ENCODE measurements around the gene C17orf100.

The C17orf100 gene

DNA sequence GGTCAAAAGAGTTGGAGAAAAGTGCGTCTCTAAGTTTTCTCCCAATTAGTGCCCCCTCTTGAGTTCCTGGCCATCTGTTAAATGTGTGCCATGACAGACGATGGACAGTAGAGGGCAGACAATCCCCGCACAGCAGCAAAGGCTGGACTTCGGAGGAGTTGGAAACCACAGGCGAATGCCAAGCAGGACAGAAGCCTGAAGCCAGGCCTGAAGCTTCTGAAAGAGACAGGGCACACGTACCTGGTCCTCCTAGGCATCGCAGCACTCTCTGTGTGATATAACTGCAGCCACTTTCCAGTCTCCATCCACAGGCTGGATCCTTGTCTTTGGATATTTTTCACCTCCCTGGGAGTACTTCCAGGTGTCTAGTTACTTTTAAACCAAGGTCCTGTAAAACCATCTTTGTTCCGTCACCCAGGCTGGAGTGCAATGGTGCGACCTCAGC lies 14.5 kb downstream of the C17orf100 start:
- H3K36me3 Mint-ChIP-seq (ENCODE audit: insufficient read depth) = peaks cover 2% of the 10 kb centered on the region
- H3K27ac Mint-ChIP-seq (ENCODE audit: low read depth) = no peak overlapping the region
- ATAC-seq (replicated peaks; ENCODE audit: extremely low read depth, poor library complexity, severe bottlenecking) = no peak
- no peaks in the 10 kb centered on the region for H3K27me3 Mint-ChIP-seq
- peaks cover 10% of the 10 kb centered on the region for H3K4me1 Mint-ChIP-seq
- H3K9me3 Mint-ChIP-seq = no peaks in the 10 kb centered on the region
- no peak for DNase-seq (ENCODE audit: low spot score in 2 of 2)
- H3K4me3 Mint-ChIP-seq = no peak overlapping the region

- ATAC-seq (replicated peaks; ENCODE audit: extremely low read depth, poor library complexity, severe bottlenecking) = no peak
- H3K9me3 Mint-ChIP-seq = no peaks in the 10 kb centered on the region
These were observed 15.0 kb downstream of the C17orf100 start for GRCh38 chr17:6666557-6666956.

GRCh38 chr17:6667516-6667915 lies 16.0 kb downstream of the C17orf100 start:
- DNase-seq (ENCODE audit: low spot score in 2 of 2) (no peak), ATAC-seq (replicated peaks; ENCODE audit: extremely low read depth, poor library complexity, severe bottlenecking) (no peak)
- no peak overlapping the region for H3K27ac Mint-ChIP-seq (ENCODE audit: low read depth)
- no peaks in the 10 kb centered on the region for H3K9me3 Mint-ChIP-seq
- H3K27me3 Mint-ChIP-seq = no peaks in the 10 kb centered on the region
- no peak overlapping the region for H3K4me3 Mint-ChIP-seq
- H3K36me3 Mint-ChIP-seq (ENCODE audit: insufficient read depth) = peaks cover 2% of the 10 kb centered on the region
- peaks cover 5% of the 10 kb centered on the region for H3K4me1 Mint-ChIP-seq

More at GRCh38 chr17:6666557-6666956, 15.0 kb downstream of the C17orf100 start:
- Mint-ChIP-seq H3K27me3 (no peaks in the 10 kb centered on the region), H3K27ac (ENCODE audit: low read depth) (no peak overlapping the region), H3K36me3 (ENCODE audit: insufficient read depth) (peaks cover 2% of the 10 kb centered on the region), H3K4me1 (peaks cover 5% of the 10 kb centered on the region), H3K4me3 (no peak overlapping the region)
- DNase-seq (ENCODE audit: low spot score in 2 of 2) = no peak

DNA sequence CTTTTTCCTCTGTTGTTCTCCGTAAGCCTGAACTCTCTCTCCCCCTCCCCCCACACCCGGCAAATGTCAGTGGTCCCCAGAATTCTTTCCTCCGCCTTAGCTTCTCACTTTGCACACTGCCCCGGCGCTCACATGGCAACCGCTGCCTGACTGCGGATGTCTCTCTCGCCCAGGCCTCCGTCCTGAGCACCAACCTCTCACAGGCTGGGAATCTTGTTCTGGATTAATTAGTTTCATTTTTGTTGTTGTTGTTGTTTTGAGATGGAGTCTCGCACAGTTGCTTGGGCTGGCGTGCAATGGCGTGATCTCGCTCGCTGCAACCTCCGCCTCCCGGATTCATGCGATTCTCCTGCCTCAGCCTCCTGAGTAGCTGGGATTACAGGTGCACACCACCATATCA lies 16.7 kb downstream of the C17orf100 start:
- Mint-ChIP-seq H3K4me1 (peaks cover 5% of the 10 kb centered on the region), H3K27ac (ENCODE audit: low read depth) (no peak overlapping the region), H3K27me3 (no peaks in the 10 kb centered on the region), H3K4me3 (no peak overlapping the region), H3K36me3 (ENCODE audit: insufficient read depth) (no peaks in the 10 kb centered on the region), H3K9me3 (no peaks in the 10 kb centered on the region)
- no peak for DNase-seq (ENCODE audit: low spot score in 2 of 2)
- no peak for ATAC-seq (replicated peaks; ENCODE audit: extremely low read depth, poor library complexity, severe bottlenecking)

DNA sequence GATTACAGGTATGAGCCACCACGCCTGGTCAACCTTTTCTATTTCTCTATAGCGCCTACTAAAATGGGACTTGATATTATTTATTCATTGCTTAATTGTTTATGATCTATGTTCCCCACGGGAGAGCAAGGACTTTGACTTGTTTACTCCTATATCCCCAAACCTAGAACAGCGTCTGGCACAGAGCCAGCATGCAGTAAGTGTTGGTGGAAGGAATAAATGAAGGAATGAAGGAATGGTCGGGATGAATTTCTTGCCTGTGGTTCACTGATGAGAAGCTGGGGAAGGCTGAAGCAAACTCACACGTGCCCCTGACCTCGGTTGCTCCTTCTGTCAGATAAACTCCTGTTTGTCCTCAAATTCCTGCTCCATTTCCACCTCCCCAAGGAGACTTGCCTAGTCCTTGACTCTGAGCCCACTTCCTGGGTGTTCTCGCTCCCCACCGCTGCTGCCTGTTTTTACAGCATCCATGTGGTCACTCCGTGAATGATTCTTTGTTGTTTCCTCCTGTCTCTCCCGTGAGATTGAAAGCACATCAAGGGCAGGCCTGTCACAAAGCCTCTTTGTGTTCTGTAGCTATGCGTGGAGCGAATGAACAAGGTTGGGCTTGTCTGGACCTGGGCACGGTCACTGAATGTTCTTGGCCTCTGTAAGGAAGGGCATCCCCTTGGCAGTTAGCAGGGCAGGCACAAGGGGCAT lies 17.3 kb downstream of the C17orf100 start:
- H3K27me3 Mint-ChIP-seq = no peaks in the 10 kb centered on the region
- H3K4me3 Mint-ChIP-seq = no peak overlapping the region
- H3K4me1 Mint-ChIP-seq = peaks cover 5% of the 10 kb centered on the region
- no peaks in the 10 kb centered on the region for H3K36me3 Mint-ChIP-seq (ENCODE audit: insufficient read depth)
- ATAC-seq (replicated peaks; ENCODE audit: extremely low read depth, poor library complexity, severe bottlenecking) (no peak), DNase-seq (ENCODE audit: low spot score in 2 of 2) (no peak)
- no peaks in the 10 kb centered on the region for H3K9me3 Mint-ChIP-seq
- H3K27ac Mint-ChIP-seq (ENCODE audit: low read depth) = no peak overlapping the region

DNA sequence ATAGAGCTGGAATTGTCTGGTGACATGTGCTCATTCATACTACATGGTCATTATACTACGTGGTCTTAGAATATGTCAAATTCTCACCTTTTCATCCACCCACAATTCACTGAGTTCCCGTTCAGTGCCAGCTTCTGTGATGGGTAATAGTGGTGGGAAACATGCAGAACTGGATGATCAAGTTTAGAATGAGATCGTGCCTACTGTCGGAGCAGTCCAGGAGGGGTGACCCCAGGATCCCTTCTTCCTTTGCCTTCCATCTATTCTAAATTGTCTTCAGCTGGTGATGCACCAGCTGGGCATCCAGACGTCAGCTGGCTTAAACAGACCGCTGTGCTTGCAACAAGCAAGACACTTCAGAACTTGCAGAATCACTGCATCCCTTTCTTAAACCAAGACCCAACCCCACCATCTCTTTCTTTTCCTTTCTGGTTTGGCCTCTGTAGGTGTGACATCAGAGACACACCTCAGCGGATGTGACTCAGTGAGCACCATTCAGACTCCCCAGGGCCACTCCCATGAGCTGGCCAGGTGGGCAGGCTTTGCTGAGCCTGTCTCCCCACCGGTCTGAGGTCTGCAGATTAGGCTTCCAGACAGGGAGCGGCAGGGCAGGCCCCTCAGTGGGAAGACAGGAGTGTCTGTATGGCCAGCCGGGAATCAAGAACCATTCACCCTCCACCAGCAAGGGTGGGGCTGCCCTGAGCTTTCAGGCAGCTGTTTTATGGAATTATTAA lies 18.1 kb downstream of the C17orf100 start:
- ATAC-seq (replicated peaks; ENCODE audit: extremely low read depth, poor library complexity, severe bottlenecking) (no peak), DNase-seq (ENCODE audit: low spot score in 2 of 2) (no peak)
- H3K36me3 Mint-ChIP-seq (ENCODE audit: insufficient read depth) = no peaks in the 10 kb centered on the region
- H3K27ac Mint-ChIP-seq (ENCODE audit: low read depth) = no peak overlapping the region
- H3K9me3 Mint-ChIP-seq = no peaks in the 10 kb centered on the region
- H3K27me3 Mint-ChIP-seq = no peaks in the 10 kb centered on the region
- H3K4me1 Mint-ChIP-seq = peaks cover 5% of the 10 kb centered on the region
- H3K4me3 Mint-ChIP-seq = no peak overlapping the region

DNA sequence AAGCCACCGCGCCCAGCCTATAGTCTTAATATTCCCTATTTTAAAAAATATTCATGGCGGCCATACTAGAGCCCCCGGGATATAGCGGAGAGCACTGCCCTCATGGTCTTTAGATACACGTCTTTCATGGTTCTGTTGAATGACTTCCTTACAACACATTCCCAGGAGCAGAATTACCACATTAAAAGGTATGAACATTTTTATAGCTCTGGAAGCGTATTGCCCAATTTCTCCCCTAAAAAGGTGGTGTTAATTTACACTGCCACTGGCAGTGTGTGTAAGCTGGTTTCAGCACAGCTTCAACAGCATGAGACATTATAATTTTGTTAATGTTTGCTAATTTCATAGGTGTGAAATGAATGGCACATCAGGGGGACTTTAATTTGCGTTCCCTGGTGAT lies 19.0 kb downstream of the C17orf100 start:
- Mint-ChIP-seq H3K27ac (ENCODE audit: low read depth) (no peak overlapping the region), H3K36me3 (ENCODE audit: insufficient read depth) (no peaks in the 10 kb centered on the region), H3K9me3 (no peaks in the 10 kb centered on the region), H3K4me3 (no peak overlapping the region), H3K27me3 (no peaks in the 10 kb centered on the region), H3K4me1 (no peaks in the 10 kb centered on the region)
- ATAC-seq (replicated peaks; ENCODE audit: extremely low read depth, poor library complexity, severe bottlenecking) = no peak
- DNase-seq (ENCODE audit: low spot score in 2 of 2) = no peak

- DNase-seq (ENCODE audit: low spot score in 2 of 2) (no peak), ATAC-seq (replicated peaks; ENCODE audit: extremely low read depth, poor library complexity, severe bottlenecking) (no peak)
- no peak overlapping the region for H3K4me3 Mint-ChIP-seq
- no peaks in the 10 kb centered on the region for H3K4me1 Mint-ChIP-seq
- no peaks in the 10 kb centered on the region for H3K27me3 Mint-ChIP-seq
- no peaks in the 10 kb centered on the region for H3K9me3 Mint-ChIP-seq
- H3K27ac Mint-ChIP-seq (ENCODE audit: low read depth) = no peak overlapping the region
- no peaks in the 10 kb centered on the region for H3K36me3 Mint-ChIP-seq (ENCODE audit: insufficient read depth)
These were observed 19.4 kb downstream of the C17orf100 start for GRCh38 chr17:6670999-6671398.

DNA sequence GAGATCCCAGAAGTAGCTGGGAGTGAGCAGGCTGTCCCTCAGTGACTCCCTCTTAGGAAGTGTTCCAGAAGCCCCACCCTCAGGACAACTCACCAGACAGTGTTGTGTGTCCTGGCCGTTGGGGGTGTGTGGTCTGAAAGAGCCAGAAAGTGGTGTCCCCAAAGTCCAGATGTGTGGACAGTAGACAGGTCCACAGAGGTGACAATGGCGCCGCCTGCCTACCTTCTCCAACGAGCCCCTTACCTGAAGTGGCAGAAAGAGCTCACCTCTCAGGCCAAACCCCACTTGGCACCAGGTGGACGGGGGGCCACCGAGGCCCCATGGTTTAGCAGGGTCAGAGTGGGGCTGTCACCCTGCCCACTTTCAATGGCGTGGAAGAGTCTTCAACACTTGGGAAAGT lies 19.9 kb downstream of the C17orf100 start:
- H3K27ac Mint-ChIP-seq (ENCODE audit: low read depth) = no peak overlapping the region
- H3K36me3 Mint-ChIP-seq (ENCODE audit: insufficient read depth) = no peaks in the 10 kb centered on the region
- ATAC-seq (replicated peaks; ENCODE audit: extremely low read depth, poor library complexity, severe bottlenecking) (no peak), DNase-seq (ENCODE audit: low spot score in 2 of 2) (no peak)
- no peaks in the 10 kb centered on the region for H3K9me3 Mint-ChIP-seq
- H3K27me3 Mint-ChIP-seq = no peaks in the 10 kb centered on the region
- H3K4me1 Mint-ChIP-seq = no peaks in the 10 kb centered on the region
- H3K4me3 Mint-ChIP-seq = no peak overlapping the region

DNA sequence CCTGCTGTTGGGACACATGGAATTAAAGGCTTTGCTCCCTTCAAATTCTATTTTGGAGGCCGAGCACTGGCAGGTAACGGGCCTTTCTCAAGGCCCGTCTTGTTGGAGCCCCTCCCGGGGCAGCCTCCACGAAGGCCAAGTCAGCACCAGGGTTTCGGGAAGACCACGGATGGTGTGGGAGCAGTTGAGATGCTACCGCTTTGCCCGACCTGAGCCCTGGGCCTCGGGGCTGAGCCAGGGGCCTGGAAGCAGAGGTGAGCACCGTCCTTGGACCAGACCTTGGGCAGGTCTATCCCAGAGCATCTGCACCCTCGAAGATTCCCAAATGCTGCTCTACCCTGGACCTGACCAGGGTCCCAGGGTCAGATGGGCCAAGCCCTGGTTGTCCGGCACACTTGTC lies 23.0 kb downstream of the C17orf100 start:
- Mint-ChIP-seq H3K27ac (ENCODE audit: low read depth) (no peak overlapping the region), H3K4me1 (peaks cover 12% of the 10 kb centered on the region), H3K27me3 (peaks cover 22% of the 10 kb centered on the region), H3K4me3 (no peak overlapping the region), H3K36me3 (ENCODE audit: insufficient read depth) (no peaks in the 10 kb centered on the region), H3K9me3 (no peaks in the 10 kb centered on the region)
- DNase-seq (ENCODE audit: low spot score in 2 of 2) (no peak), ATAC-seq (replicated peaks; ENCODE audit: extremely low read depth, poor library complexity, severe bottlenecking) (no peak)

- H3K9me3 Mint-ChIP-seq = no peaks in the 10 kb centered on the region
- no peak overlapping the region for H3K4me3 Mint-ChIP-seq
- H3K4me1 Mint-ChIP-seq = peaks cover 12% of the 10 kb centered on the region
- H3K36me3 Mint-ChIP-seq (ENCODE audit: insufficient read depth) = no peaks in the 10 kb centered on the region
- H3K27me3 Mint-ChIP-seq = peaks cover 27% of the 10 kb centered on the region
- no peak for ATAC-seq (replicated peaks; ENCODE audit: extremely low read depth, poor library complexity, severe bottlenecking)
- H3K27ac Mint-ChIP-seq (ENCODE audit: low read depth) = no peak overlapping the region
- no peak for DNase-seq (ENCODE audit: low spot score in 2 of 2)
These were observed 23.8 kb downstream of the C17orf100 start for GRCh38 chr17:6675201-6675825.

DNA sequence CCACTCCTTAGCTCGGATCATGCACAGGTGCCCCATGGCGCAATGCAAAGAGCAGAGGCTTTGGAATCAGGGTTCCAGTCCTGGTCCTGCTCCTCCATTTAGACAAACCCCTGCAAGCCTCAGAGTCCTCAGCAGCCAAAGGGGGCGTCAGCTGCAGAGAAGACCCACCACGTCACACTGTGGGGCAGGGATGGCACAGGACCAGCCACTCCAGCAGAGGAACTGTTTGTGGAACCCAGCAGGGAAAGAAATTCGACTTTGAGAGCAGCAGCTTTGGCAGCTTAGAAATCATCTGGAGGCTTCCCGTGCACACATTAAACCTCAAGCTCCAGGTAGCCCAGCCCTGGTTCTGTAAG lies 25.2 kb downstream of the C17orf100 start:
- ATAC-seq (replicated peaks; ENCODE audit: extremely low read depth, poor library complexity, severe bottlenecking) (no peak), DNase-seq (ENCODE audit: low spot score in 2 of 2) (no peak)
- H3K27me3 Mint-ChIP-seq = peaks cover 42% of the 10 kb centered on the region
- no peaks in the 10 kb centered on the region for H3K9me3 Mint-ChIP-seq
- no peak overlapping the region for H3K27ac Mint-ChIP-seq (ENCODE audit: low read depth)
- H3K36me3 Mint-ChIP-seq (ENCODE audit: insufficient read depth) = no peaks in the 10 kb centered on the region
- H3K4me3 Mint-ChIP-seq = no peak overlapping the region
- peaks cover 12% of the 10 kb centered on the region for H3K4me1 Mint-ChIP-seq
